ENCODE data around the gene MAP4K3.
A peak's percentile ranks its signal among the peaks of the same experiment; 100 is the strongest.

Gene MAP4K3

GRCh38 chr2:39419282-39420223 is 17.5 kb downstream of the MAP4K3 start:
- no peak overlapping the region for H3K23ac ChIP-seq (ENCODE audit: low read length)
- no peak overlapping the region for H2BK15ac ChIP-seq (replicated peaks; ENCODE audit: low read depth)
- H3K79me2 ChIP-seq (ENCODE audit: control insufficient read depth, insufficient read depth, low read length), result peaks cover 67% of the 10 kb centered on the region
- H2AK5ac ChIP-seq (ENCODE audit: low read length), result no peak overlapping the region
- H3K18ac ChIP-seq (ENCODE audit: low read length), result no peak overlapping the region
- no peaks in the 10 kb centered on the region for H3K36me3 ChIP-seq (ENCODE audit: control insufficient read depth, insufficient read depth, low read length)
- no peak overlapping the region for H3K4me3 ChIP-seq (ENCODE audit: low read length)
- H2BK5ac ChIP-seq (ENCODE audit: low read length), result no peak overlapping the region
- H3K27me3 ChIP-seq (ENCODE audit: insufficient read depth, low read length, poor library complexity), result no peaks in the 10 kb centered on the region
- H3K27ac ChIP-seq (ENCODE audit: low read depth, low read length), result no peak overlapping the region
- H3K56ac ChIP-seq (ENCODE audit: low read length), result no peak overlapping the region
- H3K4me1 ChIP-seq (ENCODE audit: control insufficient read depth, low read depth, low read length), result no peaks in the 10 kb centered on the region
- no peak overlapping the region for H4K5ac ChIP-seq (ENCODE audit: low read length)
- no peak overlapping the region for H3K9ac ChIP-seq (ENCODE audit: low read length)
- peaks cover 6% of the 10 kb centered on the region for H3K79me1 ChIP-seq (ENCODE audit: low read length)
- H3K4ac ChIP-seq (ENCODE audit: low read depth, low read length), result no peak overlapping the region
- H2BK120ac ChIP-seq (ENCODE audit: low read depth, low read length), result no peak overlapping the region
- H4K8ac ChIP-seq (ENCODE audit: low read depth, low read length), result no peak overlapping the region
- no peak for DNase-seq
- H3K4me2 ChIP-seq (ENCODE audit: low read length), result no peak overlapping the region
- no CpG with 5 or more reads among the region's 6 CpGs for WGBS (ENCODE audit: extremely low coverage, insufficient coverage, low lambda C conversion rate)

- Histone ChIP-seq H3K4me1 (ENCODE audit: control insufficient read depth, low read depth, low read length) (peaks cover under 1% of the 10 kb centered on the region), H2BK120ac (ENCODE audit: low read depth, low read length) (no peak overlapping the region), H3K79me2 (ENCODE audit: control insufficient read depth, insufficient read depth, low read length) (peaks cover 67% of the 10 kb centered on the region), H3K4me2 (ENCODE audit: low read length) (no peak overlapping the region), H3K27ac (ENCODE audit: low read depth, low read length) (no peak overlapping the region), H3K23ac (ENCODE audit: low read length) (no peak overlapping the region), H3K27me3 (ENCODE audit: insufficient read depth, low read length, poor library complexity) (no peaks in the 10 kb centered on the region), H2BK5ac (ENCODE audit: low read length) (no peak overlapping the region), H3K9ac (ENCODE audit: low read length) (no peak overlapping the region), H3K4me3 (ENCODE audit: low read length) (no peak overlapping the region), H3K79me1 (ENCODE audit: low read length) (peaks cover 7% of the 10 kb centered on the region), H3K4ac (ENCODE audit: low read depth, low read length) (no peak overlapping the region), H2AK5ac (ENCODE audit: low read length) (no peak overlapping the region), H3K36me3 (ENCODE audit: control insufficient read depth, insufficient read depth, low read length) (no peaks in the 10 kb centered on the region), H3K18ac (ENCODE audit: low read length) (no peak overlapping the region), H3K56ac (ENCODE audit: low read length) (no peak overlapping the region), H4K5ac (ENCODE audit: low read length) (no peak overlapping the region), H2BK15ac (replicated peaks; ENCODE audit: low read depth) (no peak overlapping the region), H4K8ac (ENCODE audit: low read depth, low read length) (no peak overlapping the region)
- no CpG with 5 or more reads among the region's 5 CpGs for WGBS (ENCODE audit: extremely low coverage, insufficient coverage, low lambda C conversion rate)
- no peak for DNase-seq
Measured at GRCh38 chr2:39418491-39418890, 18.6 kb downstream of the MAP4K3 start.

- Histone ChIP-seq H3K4me3 (ENCODE audit: low read length) (no peak overlapping the region), H3K4me2 (ENCODE audit: low read length) (no peak overlapping the region), H2AK5ac (ENCODE audit: low read length) (no peak overlapping the region), H3K27ac (ENCODE audit: low read depth, low read length) (no peak overlapping the region), H3K9ac (ENCODE audit: low read length) (no peak overlapping the region), H3K27me3 (ENCODE audit: insufficient read depth, low read length, poor library complexity) (no peaks in the 10 kb centered on the region), H3K23ac (ENCODE audit: low read length) (no peak overlapping the region), H3K56ac (ENCODE audit: low read length) (no peak overlapping the region), H4K8ac (ENCODE audit: low read depth, low read length) (no peak overlapping the region), H2BK5ac (ENCODE audit: low read length) (no peak overlapping the region), H2BK15ac (replicated peaks; ENCODE audit: low read depth) (no peak overlapping the region), H3K36me3 (ENCODE audit: control insufficient read depth, insufficient read depth, low read length) (no peaks in the 10 kb centered on the region), H3K79me1 (ENCODE audit: low read length) (peaks cover 12% of the 10 kb centered on the region), H3K4me1 (ENCODE audit: control insufficient read depth, low read depth, low read length) (peaks cover 9% of the 10 kb centered on the region), H3K18ac (ENCODE audit: low read length) (no peak overlapping the region), H3K4ac (ENCODE audit: low read depth, low read length) (no peak overlapping the region), H4K5ac (ENCODE audit: low read length) (no peak overlapping the region), H3K79me2 (ENCODE audit: control insufficient read depth, insufficient read depth, low read length) (peaks cover 66% of the 10 kb centered on the region), H2BK120ac (ENCODE audit: low read depth, low read length) (no peak overlapping the region)
- no peak for DNase-seq
- WGBS (ENCODE audit: extremely low coverage, insufficient coverage, low lambda C conversion rate), result no CpG with 5 or more reads among the region's 2 CpGs
Measured at GRCh38 chr2:39416140-39416539, 20.9 kb downstream of the MAP4K3 start.

GRCh38 chr2:39413063-39413737 is 23.9 kb downstream of the MAP4K3 start:
- no peak overlapping the region for H3K18ac ChIP-seq (ENCODE audit: low read length)
- no peaks in the 10 kb centered on the region for H3K27me3 ChIP-seq (ENCODE audit: insufficient read depth, low read length, poor library complexity)
- no peak for DNase-seq
- H2AK5ac ChIP-seq (ENCODE audit: low read length), result no peak overlapping the region
- no peak overlapping the region for H3K9ac ChIP-seq (ENCODE audit: low read length)
- peaks cover 18% of the 10 kb centered on the region for H3K4me1 ChIP-seq (ENCODE audit: control insufficient read depth, low read depth, low read length)
- H3K23ac ChIP-seq (ENCODE audit: low read length), result peak overlapping the region; percentile 85
- H3K56ac ChIP-seq (ENCODE audit: low read length), result no peak overlapping the region
- no peak overlapping the region for H3K4me3 ChIP-seq (ENCODE audit: low read length)
- H4K5ac ChIP-seq (ENCODE audit: low read length), result no peak overlapping the region
- no peak overlapping the region for H3K4ac ChIP-seq (ENCODE audit: low read depth, low read length)
- no peak overlapping the region for H2BK15ac ChIP-seq (replicated peaks; ENCODE audit: low read depth)
- H2BK5ac ChIP-seq (ENCODE audit: low read length), result no peak overlapping the region
- peaks cover 8% of the 10 kb centered on the region for H3K79me1 ChIP-seq (ENCODE audit: low read length)
- H3K27ac ChIP-seq (ENCODE audit: low read depth, low read length), result no peak overlapping the region
- H3K36me3 ChIP-seq (ENCODE audit: control insufficient read depth, insufficient read depth, low read length), result no peaks in the 10 kb centered on the region
- no peak overlapping the region for H2BK120ac ChIP-seq (ENCODE audit: low read depth, low read length)
- H3K4me2 ChIP-seq (ENCODE audit: low read length), result no peak overlapping the region
- no peak overlapping the region for H4K8ac ChIP-seq (ENCODE audit: low read depth, low read length)
- WGBS (ENCODE audit: extremely low coverage, insufficient coverage, low lambda C conversion rate), result no CpG with 5 or more reads among the region's 4 CpGs
- H3K79me2 ChIP-seq (ENCODE audit: control insufficient read depth, insufficient read depth, low read length), result peaks cover 57% of the 10 kb centered on the region

GRCh38 chr2:39411181-39411944 is 25.7 kb downstream of the MAP4K3 start:
- Histone ChIP-seq H3K79me2 (ENCODE audit: control insufficient read depth, insufficient read depth, low read length) (peaks cover 60% of the 10 kb centered on the region), H3K27me3 (ENCODE audit: insufficient read depth, low read length, poor library complexity) (no peaks in the 10 kb centered on the region), H2BK15ac (replicated peaks; ENCODE audit: low read depth) (no peak overlapping the region), H3K4me1 (ENCODE audit: control insufficient read depth, low read depth, low read length) (peaks cover 20% of the 10 kb centered on the region), H3K4me3 (ENCODE audit: low read length) (no peak overlapping the region), H3K27ac (ENCODE audit: low read depth, low read length) (no peak overlapping the region), H3K4ac (ENCODE audit: low read depth, low read length) (no peak overlapping the region), H3K56ac (ENCODE audit: low read length) (no peak overlapping the region), H3K36me3 (ENCODE audit: control insufficient read depth, insufficient read depth, low read length) (no peaks in the 10 kb centered on the region), H2AK5ac (ENCODE audit: low read length) (no peak overlapping the region), H3K4me2 (ENCODE audit: low read length) (no peak overlapping the region), H2BK5ac (ENCODE audit: low read length) (no peak overlapping the region), H4K8ac (ENCODE audit: low read depth, low read length) (no peak overlapping the region), H3K9ac (ENCODE audit: low read length) (no peak overlapping the region), H4K5ac (ENCODE audit: low read length) (no peak overlapping the region), H3K18ac (ENCODE audit: low read length) (no peak overlapping the region), H3K23ac (ENCODE audit: low read length) (no peak overlapping the region), H2BK120ac (ENCODE audit: low read depth, low read length) (no peak overlapping the region), H3K79me1 (ENCODE audit: low read length) (peaks cover 10% of the 10 kb centered on the region)
- DNase-seq, result peak; percentile 74
- WGBS (ENCODE audit: extremely low coverage, insufficient coverage, low lambda C conversion rate), result no CpG with 5 or more reads among the region's 10 CpGs
